Activated T-helper 1 cell treated with Interleukin-2 at 50 U/mL for 16 hours (primary cell): ENCODE results near the gene PAK2.
"Not testable (repeated sequence)": the region's sequence is repeated elsewhere in the genome, so short reads cannot be mapped to it uniquely, and the experiment has no call there.

Source experiments
- DNase-seq: peaks from one replicate; pipeline ENCODE4 v3.0.0-alpha.2; 2020; ENCODE audit warnings: low read depth

PAK2 gene

DNA sequence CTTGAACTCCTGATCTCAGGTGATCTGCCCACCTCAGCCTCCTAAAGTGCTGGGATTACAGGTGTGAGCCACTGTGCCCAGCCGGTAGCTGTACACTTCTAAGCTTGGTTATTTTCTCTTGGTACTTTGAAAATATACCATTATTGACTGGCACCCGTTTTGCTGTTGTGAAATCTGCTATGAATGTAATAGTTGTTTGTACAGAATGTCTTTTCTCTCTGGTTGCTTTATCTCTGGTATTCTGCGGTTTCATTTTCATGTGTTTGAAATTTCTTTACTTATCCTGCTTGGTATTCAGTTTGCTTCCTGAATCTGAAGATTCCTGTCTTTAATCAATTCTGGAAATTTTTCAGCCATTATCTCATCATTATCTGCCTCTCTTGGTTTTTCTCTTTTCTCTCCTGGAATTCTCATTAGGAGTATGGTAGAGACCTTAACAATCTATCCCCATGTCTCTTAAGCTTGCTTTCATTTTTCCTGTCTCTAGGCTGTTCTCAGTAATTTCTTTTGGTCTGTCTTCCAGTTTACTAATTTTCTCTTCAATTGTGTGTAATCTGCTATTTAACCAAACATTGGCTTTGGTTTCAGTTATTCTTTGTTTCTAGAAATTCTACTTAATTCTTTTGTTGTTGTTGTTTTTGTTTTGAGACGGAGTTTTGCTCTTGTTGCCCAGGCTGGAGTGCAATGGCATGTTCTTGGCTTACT lies 2.8 kb upstream of the PAK2 start:
- no peak for DNase-seq

DNA sequence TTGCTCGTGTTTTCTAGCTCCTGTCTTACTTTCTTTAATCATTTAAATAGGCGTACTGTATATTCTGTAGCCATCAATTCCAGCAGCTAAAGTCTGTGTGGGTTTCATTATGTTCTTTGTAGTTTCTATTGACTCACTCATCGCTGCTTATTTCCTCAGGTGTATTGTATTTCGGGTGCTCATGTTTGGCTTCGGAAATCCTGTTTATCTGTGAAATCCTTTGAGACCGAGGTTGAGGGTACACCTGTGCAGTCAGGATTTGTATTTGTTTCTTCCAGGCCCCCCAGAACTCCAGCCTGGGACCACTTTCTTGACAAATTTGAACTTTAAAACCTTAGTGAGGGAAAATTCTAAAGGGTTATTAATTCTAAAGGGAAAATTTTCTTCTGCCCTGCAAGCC lies 2.0 kb upstream of the PAK2 start:
- no peak for DNase-seq

DNA sequence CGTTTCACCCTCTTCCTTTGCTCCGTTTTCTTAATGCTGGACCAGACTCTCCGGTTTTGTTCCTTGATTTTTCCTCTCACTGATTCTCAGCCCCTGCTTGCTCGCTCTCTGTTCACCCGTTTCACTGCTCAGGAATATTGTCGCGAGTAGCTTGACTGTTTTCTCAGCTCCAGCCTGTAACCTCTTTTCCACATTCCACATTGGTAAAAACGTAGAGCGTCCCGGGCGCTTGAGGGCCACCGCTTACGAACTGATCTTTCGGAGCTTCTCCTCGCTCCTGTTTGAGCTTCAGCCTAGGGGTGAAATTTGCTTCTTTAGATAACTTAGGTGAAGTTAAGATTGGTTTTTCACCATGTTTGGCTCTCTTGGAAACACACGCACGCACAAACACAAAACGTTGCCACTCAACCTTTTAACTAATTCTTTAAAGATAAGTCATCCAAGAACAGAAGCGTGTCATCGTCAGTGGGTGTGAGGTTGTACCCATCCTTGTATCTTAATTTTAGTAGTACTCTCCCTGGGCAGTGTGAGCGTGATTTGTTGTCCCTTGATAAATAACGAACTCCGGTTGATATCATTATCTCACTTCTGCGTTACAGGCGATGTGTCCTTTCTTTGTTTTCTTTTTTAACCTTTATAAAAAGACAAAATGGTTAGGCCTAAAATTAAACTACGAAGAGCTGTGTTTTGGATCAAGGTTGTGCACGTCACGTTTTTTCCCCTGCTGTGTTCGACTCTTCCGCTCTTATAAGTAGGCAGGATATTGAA lies 1.0 kb downstream of the PAK2 start:
- no peak for DNase-seq

DNA sequence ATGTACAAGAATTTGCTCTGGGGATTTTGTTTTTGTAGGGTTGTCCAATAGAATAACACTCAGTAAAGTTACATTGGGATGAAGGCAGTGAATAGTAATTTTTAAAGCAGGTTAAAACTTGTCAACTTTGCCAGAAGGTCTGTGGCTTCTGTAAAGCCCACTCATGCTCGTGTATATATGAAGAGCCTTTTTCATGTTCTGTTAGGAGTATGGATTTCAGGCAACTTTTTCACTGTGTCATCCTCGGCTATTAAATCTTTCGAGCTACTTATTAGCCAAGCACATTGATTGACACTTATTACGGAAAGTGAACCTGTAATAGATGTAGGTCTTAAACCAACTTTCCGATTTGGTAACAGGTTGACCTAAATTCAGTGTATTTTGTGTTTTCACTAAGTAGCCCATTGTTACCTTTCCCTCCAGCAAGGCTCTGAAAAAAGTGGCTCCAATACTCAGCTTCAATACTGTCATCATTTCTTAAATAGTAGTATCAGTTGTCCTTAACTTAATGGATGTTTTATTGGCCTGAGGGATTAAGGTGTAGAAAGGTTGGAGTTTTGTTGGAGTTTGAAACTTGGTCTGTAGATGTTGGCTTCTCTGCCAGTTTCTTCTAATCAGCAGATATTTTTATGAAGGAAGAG lies 1.7 kb downstream of the PAK2 start:
- no peak for DNase-seq

DNA sequence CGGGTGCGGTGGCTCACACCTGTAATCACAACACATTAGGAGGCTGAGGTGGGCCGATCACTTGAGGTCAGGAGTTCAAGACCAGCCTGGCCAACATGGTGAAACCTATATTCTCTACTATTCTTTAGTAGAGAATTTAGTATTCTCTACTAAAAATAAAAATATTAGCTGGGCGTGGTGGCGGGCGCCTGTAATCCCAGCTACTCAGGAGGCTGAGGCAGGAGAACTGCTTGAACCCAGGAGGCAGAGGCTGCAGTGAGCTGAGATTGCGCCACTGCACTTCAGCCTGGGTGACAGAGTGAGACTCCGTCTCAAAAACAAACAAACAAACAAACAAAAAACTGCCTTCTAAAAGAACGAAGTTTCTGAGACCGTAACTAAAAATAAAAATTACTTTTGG lies 3.9 kb downstream of the PAK2 start:
- not testable (repeated sequence) for DNase-seq

DNA sequence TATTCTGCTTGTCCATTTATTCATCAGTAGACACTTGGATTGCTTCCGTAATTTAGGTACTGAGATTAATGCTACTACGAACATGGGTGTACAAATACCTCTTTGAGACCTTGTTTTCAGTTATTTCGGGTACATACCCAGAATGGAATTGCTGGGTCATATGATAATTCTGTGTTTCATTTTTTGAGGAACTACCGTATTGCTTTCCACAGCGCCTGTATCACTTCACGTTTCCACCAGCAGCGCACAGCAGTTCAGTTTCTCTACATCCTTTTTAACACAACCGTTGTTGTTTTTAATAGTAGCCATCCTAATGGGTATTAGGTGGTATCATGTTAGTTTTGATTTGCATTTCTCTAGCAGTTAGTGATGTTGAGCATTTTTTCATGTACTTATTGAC lies 9.5 kb downstream of the PAK2 start:
- no peak for DNase-seq

DNA sequence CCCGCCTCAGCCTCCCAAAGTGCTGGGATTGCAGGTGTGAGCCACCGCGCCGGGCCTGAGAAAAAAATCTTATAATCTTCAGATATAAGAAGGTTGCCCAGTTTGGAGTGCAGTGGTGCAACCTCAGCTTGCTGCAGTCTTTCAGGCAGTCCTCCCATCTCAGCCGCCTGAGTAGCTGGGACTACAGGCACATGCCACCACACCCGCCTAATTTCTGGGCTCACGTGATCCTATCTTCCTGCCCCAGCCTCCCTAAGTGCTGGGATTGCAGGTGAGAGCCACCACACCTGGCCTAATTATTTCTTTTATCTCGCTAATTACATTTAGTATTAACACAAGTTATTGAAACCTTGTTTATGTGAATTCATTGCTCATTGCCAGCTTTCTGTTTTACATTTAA lies 13.5 kb downstream of the PAK2 start:
- DNase-seq: no peak

DNA sequence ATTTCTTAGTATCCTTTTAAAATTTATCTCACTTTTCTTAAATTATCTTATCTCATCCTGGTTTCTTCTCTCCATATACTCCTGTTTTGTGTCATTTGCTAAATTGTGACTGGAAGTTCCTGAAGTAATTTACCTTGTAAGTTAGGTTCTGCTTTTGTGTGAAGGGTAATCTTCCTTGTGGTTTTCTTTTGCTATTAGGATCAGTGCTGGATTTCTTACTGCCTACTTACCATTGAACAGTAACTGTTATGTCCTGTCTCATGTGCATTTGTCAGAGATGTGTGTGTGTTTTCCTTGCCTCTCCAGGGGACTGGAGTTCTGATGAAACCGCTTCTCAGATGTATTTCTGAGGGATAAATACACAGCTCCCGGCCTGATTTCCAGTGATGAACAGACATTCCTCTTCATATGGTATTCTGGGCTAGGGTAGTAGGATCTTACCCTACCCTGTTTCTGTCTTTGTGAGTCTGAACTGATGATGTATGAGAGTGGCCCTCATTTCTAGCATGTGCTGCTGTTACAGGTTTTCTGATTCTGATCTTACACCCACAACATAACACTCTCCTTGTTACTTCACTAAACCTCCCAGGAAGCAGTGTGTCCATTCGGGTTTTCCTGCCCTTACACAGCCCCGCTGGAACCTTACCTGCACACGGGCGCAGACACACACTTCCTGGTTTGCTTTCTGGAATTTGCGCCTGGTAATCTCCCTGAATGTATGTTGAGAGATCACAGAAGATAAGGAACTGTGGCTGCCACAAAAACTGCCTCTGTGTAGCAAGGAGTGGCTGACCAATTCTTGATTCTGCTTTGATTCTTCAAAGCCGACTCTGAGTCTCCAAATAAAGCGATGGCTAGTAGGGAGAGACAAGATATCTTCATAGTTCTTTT lies 14.7 kb downstream of the PAK2 start:
- no peak for DNase-seq

DNA sequence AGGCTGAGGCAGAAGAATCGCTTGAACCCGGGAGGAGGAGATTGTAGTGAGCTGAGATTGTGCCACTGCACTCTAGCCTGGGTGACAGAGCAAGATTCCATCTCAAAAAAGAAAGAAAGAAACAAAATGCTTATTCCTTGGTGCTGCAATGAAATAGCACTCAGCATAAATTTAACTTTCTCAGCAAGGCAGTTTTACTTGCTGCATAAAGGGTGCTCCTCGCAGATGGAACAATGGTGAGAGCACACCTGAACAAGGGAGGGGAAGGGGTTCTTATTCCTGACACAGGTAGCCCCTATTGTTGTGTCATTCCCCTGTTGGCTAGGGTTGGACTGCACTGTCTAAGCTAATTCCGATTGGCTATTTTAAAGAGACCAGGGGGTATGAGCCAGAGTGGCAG lies 17.1 kb downstream of the PAK2 start:
- DNase-seq: no peak

DNA sequence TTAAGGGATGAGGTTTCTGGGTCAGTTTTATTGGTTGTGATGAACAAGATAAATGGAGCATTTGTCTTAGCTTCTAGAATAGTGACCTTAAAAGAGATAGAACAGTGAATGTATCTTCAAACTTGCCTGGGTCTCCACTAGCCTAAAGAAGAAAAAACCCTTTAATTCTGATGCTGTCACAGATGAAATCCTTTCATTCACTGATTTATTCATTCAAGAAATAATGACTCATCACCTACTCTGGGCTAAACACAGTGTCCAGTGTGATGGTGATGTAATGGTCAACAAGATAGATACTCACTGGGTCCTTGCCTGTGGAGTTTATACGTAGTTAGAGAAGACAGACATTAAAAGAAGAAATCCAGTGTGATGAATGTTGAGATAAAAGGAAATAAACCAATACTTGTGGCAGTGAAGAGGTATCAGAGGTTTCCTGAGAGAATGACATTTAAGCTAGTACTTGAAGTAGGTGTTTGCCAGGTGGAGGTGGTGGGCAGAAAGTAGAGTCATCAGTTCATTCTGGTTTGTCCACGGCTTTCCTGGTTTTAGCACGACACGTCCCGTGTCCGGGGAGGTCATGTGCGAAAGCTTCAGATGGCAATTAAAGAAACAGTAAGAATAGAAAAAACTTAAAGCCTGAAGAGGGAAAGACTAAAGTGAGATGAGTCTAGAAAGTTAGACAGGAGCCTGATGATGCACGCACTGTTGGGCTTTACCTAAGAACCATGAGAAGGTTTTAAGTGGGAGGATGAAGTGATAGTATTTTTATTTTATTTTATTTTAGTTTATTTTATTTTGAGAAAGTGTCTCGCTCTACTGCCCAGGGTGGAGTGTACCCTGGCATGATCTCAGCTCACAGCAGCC lies 18.5 kb downstream of the PAK2 start:
- no peak for DNase-seq

DNA sequence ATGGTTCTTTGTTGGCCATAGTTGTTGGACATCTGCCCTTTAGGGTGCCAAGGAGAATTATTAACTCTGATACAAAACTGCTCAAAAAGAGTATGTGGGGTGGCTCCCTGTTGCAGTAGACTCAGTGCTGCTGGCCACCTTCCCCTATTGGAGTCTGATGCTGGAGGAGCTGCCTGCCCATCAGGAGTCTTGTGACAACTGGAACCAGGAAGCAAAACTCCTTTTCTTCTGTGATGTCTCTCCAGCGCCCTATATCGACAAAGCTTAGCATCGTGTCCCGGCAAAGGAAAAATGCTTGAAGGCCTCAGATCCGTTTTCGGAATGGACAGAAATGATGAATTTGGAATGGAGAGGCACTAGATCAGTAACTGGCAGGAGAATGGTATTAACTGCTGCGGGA lies 23.5 kb downstream of the PAK2 start:
- DNase-seq: no peak

DNA sequence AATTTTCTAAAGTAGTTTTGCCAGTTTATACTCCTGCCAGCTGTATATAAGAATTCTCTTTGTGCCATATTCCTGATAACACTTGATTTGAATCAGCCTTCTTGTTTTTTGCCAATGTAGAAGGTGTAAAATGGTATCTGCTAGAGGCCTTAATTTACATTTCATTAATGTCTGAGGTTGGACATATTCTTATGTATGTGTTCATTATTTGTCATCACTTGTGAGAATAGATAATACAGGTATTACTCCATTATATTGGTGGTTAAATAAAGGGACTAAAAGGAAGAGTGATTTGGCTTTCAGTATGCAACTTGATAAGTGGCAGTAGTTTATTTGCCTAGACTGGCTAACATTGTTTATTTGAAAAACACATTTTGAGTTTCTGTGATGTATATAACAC lies 25.8 kb downstream of the PAK2 start:
- DNase-seq: no peak

DNA sequence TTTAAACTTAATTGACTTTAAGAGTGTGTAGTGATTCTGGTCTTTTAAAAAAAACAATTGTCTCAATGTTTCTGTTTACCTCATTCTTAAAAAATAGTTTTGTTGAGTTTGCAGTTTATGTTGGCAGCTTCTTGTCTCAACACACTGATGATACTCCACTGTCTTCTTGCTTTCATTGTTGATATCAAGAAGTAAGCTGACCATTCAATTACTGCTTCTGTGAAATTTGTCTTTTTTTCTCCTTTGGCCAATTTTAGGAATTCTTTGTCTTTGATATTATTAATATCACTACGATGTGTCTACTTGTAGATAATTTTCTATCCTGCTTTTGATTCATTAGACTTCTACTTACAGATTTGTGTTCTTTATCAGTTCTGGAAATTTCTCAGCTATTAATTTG lies 31.4 kb downstream of the PAK2 start:
- no peak for DNase-seq

DNA sequence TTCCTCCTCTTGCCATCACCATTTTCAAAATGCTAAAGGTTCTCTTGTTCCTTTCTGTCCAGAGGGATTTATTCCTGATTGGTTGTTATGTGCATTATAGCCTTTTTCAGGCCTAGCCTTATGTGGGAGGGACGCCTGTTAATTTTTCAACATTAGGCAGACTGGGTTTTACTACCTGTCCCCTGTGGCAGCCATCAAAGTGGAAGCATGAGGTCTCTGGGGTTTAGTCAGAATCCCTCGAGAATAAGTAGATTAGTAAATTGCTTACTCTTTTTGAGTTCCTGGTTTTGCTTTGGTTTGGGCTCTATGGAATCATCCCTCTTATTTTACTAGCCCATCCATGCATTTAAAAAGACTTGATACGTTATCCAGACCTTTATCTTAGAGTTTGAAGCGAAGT lies 32.4 kb downstream of the PAK2 start:
- no peak for DNase-seq

DNA sequence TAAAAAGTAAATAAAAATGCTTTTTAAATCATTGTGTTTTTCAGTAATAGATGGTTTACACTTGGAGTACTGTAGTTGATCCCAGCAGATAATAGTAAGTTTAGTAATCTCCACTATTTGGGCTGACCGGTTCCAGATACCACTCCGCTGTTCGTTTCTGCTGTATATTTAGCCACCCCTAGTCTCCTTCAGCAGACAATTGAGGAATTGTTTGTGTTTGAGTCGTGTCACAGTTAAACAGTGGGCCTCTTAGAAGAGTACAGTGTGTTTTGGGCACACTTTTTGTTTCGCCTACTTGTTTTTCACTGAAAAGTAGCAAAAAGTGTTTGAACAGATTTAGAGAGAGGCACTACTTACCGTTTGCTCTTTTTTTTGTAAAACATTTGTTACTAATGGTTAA lies 33.2 kb downstream of the PAK2 start:
- no peak for DNase-seq

DNA sequence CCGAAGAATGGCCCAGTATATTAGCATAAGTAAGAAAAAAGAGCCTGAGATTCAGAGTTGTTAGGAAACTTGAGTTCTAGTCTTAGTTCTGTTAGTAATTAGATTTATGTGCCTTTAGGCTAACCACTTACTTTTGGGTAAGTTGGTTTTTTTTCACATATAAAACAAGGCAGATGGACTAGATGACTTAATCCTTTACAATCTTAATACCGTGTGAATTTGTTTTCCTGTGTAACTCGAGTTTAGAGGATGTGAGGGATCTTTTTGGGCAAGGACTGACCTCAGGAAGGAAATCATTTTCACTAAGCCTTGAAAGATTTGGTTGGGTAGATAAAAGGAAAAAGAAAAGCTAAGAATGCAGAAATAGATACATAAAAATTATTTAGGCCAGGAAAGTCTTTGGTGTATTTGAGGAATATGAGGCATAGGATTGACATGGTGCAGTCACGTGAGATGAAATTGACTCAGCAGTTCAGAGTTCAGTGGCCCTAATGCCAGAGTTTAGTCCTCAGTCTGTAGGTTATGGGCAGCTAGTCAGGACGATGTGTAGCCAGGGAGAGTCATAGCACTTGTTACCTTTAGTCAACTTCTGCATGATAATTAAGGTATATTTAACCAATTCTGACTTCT lies 34.6 kb downstream of the PAK2 start:
- DNase-seq: no peak

DNA sequence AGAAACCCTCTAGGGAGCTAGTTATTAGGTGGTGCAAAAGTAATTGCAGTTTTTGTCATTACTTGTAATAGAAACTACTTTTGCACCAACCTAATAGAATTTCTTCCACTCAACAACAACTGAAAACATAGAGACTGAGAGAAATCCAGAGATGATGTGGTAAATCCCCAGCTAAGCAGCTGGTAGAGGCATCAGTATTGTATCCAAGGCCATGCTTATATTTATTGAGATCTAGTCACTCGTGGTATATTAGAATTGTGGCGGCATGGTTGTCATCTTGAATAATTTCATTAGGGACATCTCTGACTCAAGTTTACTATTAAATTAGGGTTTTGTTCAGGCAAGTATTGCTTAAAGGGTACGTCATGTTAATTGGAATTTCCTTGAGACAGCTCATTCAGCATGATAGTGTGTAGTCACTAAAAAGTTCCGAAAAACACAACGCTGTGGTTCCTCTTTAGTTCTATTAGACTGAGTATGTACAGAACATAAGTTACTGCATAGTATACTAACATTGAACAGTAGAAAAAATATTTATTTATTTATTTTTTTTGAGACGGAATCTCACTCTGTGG lies 35.3 kb downstream of the PAK2 start:
- no peak for DNase-seq

DNA sequence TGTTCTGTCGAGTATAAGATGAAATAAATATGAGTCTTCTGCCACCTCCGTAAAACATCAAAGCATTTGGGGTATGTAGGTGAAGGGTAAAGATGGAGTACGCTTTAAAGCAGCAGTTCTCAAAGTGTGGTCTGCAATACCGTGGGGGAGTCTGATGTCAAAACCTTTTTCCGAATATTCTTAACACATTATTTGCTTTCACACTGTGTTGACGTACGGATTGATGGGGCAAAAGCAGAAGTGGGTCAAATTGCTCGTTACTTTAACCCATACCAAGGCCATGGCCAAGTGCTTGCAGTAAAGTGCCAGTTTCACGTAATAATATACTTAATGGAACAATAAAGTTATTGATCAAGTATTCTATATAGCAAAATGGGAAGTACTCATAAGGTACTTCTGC lies 36.3 kb downstream of the PAK2 start:
- no peak for DNase-seq

DNA sequence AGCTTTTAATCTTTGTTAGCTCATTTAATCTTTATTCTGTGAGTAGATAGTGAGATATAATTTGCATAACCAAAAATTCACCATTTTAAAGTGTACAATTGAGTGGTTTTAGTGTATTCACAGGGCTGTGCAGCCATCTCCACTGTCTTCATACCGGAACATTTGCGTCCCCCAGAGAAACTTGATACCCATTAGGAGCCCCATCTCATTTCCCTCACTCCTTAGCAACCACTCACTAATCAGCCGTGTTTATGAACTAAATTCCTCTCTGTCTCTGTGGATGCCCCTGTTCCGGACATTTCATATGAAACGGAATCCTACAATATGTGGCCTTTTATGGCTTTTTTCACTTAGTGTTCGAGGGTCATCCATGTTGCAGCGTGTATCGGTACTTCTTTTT lies 38.2 kb downstream of the PAK2 start:
- DNase-seq: no peak

DNA sequence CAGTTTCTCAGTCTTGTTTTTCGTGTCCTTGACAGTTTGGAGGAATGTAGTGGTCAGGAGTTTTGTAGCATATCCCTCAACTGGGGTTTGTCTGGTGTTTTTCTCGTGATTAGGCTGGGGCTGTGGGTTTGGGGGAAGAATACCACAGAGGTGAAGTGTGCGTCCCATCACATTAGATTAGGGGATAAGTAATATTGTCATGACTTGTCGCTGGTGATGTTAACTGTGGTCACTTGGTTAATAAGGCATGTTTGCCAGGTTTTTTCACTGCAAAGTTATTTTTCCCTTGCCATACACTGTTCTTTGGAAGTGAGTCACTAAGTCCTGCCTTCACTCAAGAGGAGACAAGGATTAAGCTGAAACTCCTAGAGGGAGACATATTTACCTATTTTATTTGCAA lies 39.1 kb downstream of the PAK2 start:
- no peak for DNase-seq

DNA sequence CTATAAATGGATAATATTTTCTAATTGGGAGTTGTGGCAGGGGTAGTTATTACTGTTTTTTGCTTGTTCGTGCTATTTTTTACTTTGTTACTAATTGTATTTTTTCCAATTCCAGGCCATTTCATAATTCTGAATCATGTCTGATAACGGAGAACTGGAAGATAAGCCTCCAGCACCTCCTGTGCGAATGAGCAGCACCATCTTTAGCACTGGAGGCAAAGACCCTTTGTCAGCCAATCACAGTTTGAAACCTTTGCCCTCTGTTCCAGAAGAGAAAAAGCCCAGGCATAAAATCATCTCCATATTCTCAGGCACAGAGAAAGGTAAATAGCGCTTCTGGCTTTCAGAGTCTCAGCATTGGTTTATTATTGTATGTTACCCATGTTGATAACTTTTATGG lies 42.9 kb downstream of the PAK2 start:
- no peak for DNase-seq
